Heart right ventricle (tissue), 16 donors: ENCODE results near the gene CD1D. TPM values are rescaled to one million over a fixed set of nuclear protein-coding genes. Genes with fewer than 3 reads are reported as not detected.
"Not testable (repeated sequence)": the region's sequence is repeated elsewhere in the genome, so short reads cannot be mapped to it uniquely, and the experiment has no call there.

Source experiments
- ATAC-seq, 8 donors: fragments of 200-7000 bp; cut with Tn5 transposase; one replicate each; pipeline ENCODE4 v1.9.1; 2020; ENCODE audit warnings: mild to moderate bottlenecking in 8 of 8, moderate library complexity in 8 of 8, moderate number of reproducible peaks in 1 of 8
- DNase-seq, 2 donors: peaks; one replicate each; pipeline ENCODE4 v3.0.0-alpha.2; 2020
- H3K27ac ChIP-seq, 10 donors: fragments of 200-600 bp; sonication (generic) in 2 of 10; one replicate each; pipeline versions ENCODE4 v1.5.0 to v1.8.0; 2020 to 2022; ENCODE audit warnings: mild to moderate bottlenecking in 3 of 10
- H3K27me3 ChIP-seq, 7 donors: fragments of 200-600 bp; one replicate each; pipeline ENCODE4 v1.8.0; 2021 to 2022; ENCODE audit warnings: mild to moderate bottlenecking in 2 of 7
- H3K36me3 ChIP-seq, 9 donors: fragments of 200-600 bp; sonication (generic) in 1 of 9; one replicate each; pipeline versions ENCODE4 v1.5.0 to v1.8.0; 2020 to 2022; ENCODE audit warnings: mild to moderate bottlenecking in 2 of 9
- H3K4me1 ChIP-seq, 9 donors: fragments of 200-600 bp; sonication (generic) in 1 of 9; one replicate each; pipeline versions ENCODE4 v1.5.0 to v1.8.0; 2020 to 2022; ENCODE audit warnings: mild to moderate bottlenecking in 4 of 9
- H3K4me3 ChIP-seq, 10 donors: fragments of 200-600 bp; sonication (generic) in 2 of 10; one replicate each; pipeline versions ENCODE4 v1.5.0 to v1.8.0; 2020 to 2022; ENCODE audit warnings: mild to moderate bottlenecking in 7 of 10, moderate library complexity in 2 of 10
- H3K9me3 ChIP-seq, 11 donors: fragments of 200-600 bp in 10 of 11; sonication (generic) in 2 of 11; one replicate each; pipeline versions ENCODE4 v1.5.0 to v1.8.0; 2013 to 2022; ENCODE audit warnings: mild to moderate bottlenecking in 2 of 11, control low read depth in 1 of 11, moderate library complexity in 1 of 11
- WGBS, 2 donors: extraction: QIAGEN DNeasy Blood & Tissue Kit; methylation state at CpG; one replicate each; pipeline ENCODE4 v1.1.7; 2013; ENCODE audit warnings: inconsistent platforms in 1 of 2; 5-methylcytosine and 5-hydroxymethylcytosine counted together
- intact Hi-C, 10 donors: fragments of 100-400 bp; cut with DNase I; formaldehyde crosslinking; loops; one replicate each; pipeline versions ENCODE4 v1.11.1 to v1.14.2; 2022
- polyA plus RNA-seq, 2 donors: library from polyadenylated mRNA; stranded (reverse); fragments of 200-250 nt; gene quantifications; one replicate each; pipeline ENCODE4 v1.2.3, GENCODE V29; 2013
- total RNA-seq, 10 donors: library from RNA; stranded (reverse); fragmentation: NEBNext Ultra II Directional in 3 of 10; extraction: Animal tissue kit (Norgen Biotek cat#: 25700) in 3 of 10; gene quantifications; one replicate each; pipeline versions ENCODE4 v1.2.1 to v1.2.4, GENCODE V29; 2021 to 2023
- TF ChIP-seq, protein P1 (sequence below), 9 donors: fragments of 200-600 bp; sonication (generic) in 2 of 9; IDR thresholded peaks; one replicate each; pipeline versions ENCODE4 v1.5.0 to v1.8.0; 2021 to 2022; ENCODE audit warnings: antibody characterized with exemption in 9 of 9, mild to moderate bottlenecking in 5 of 9, moderate library complexity in 1 of 9
- donor health status: Arrhythmogenic right ventricular cardiomyopathy.
- donor health status: ischemic (EF 13 %, LVEDD 7.1; RV severe dilation, severe dysfunction).
- donor health status: healthy with polysubstance abuse.
- donor health status: DM: no; HTN: yes; CAD: no.
- donor health status: DM: no; HTN: no; CAD: no.
- donor health status: ischemic (EF 25% LVEDD 6.9; RV normal size, moderate dysfunction).
- donor health status: ischemic (EF 25% LVEDD 5.7; RV mildly dilated, moderate dysfunction).
- donor health status: healthy.
- donor health status: DM: yes; HTN: yes; CAD: no.
- donor health status: Ischemic cardiomyopathy.
- donor health status: ischemic (EF 35%, LVEDD 5.7; RV mildly dilated, moderate dysfunction).
- donor health status: nonischemic (EF 11% LVEDD 7.7; RV severe dilation, severe dysfunction).
- donor health status: DM: yes; HTN: yes; CAD: no.
- donor health status: PGD.
- donor health status: ischemic (EF 29% LVEDD 5.4; RV normal size, mild dysfunction).
- donor health status: nonischemic (EF 23%, LVEDD 6.1; RV moderate dilation, normal function).

The CD1D gene
- total and polyA plus RNA-seq, 12 donors: 0.67 to 5.9 (median 2.1) TPM

DNA sequence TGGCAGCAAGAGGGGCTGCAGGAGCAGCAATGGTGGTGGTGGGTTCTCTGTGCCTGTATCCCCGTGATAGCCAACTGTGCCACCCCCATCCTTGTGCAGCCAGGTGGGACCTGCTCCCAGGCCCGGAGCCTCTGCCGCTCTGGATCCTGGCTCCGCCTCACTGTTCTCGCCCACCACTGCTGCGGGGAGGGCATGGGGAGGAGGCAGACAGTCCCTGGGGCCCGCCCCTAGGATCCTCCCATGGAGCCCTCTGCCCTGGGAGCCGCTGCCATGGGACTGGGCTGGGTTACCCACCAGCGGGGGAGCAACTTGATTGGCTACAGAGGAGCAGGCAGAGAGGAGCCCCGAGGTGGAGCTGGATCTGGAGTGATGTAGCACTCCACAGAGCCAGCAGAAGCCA lies 31.6 kb downstream of the CD1D start:
- Histone ChIP-seq H3K4me3 (no peak overlapping the region), H3K27me3 (peaks cover 0 to 56% (median 10%) of the 10 kb centered on the region in 7 donors), H3K4me1 (no peaks in the 10 kb centered on the region), H3K27ac (no peak overlapping the region), H3K36me3 (no peaks in the 10 kb centered on the region), H3K9me3 (no peaks in the 10 kb centered on the region)
- intact Hi-C loops: no loop called here
- TF ChIP-seq, protein P1, sequence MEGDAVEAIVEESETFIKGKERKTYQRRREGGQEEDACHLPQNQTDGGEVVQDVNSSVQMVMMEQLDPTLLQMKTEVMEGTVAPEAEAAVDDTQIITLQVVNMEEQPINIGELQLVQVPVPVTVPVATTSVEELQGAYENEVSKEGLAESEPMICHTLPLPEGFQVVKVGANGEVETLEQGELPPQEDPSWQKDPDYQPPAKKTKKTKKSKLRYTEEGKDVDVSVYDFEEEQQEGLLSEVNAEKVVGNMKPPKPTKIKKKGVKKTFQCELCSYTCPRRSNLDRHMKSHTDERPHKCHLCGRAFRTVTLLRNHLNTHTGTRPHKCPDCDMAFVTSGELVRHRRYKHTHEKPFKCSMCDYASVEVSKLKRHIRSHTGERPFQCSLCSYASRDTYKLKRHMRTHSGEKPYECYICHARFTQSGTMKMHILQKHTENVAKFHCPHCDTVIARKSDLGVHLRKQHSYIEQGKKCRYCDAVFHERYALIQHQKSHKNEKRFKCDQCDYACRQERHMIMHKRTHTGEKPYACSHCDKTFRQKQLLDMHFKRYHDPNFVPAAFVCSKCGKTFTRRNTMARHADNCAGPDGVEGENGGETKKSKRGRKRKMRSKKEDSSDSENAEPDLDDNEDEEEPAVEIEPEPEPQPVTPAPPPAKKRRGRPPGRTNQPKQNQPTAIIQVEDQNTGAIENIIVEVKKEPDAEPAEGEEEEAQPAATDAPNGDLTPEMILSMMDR (IDR thresholded peaks at IDR 0.05): no peak
- ATAC-seq (no peak), DNase-seq (no peak)
- 73 to 78% methylated on average over 10 of the region's 10 CpGs for WGBS, 2 donors

DNA sequence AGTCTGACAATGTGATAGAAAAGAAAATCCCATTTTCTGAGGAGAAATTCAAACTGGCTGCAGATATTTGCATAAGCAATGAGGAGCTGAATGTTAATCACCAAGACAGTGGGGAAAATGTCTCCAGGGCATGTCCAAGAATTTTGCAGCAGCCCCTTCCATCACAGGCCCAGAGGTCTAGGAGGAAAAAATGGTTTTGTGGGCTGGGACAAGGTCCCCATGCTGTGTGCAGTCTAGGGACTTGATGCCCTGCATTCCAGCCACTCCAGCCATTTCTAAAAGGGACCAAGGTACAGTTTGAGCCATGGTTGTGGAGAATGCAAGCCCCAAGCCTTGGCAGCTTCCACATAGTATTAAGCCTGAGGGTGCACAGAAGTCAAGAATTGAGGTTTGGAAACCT lies 42.8 kb downstream of the CD1D start:
- H3K36me3 ChIP-seq: not testable (repeated sequence)

DNA sequence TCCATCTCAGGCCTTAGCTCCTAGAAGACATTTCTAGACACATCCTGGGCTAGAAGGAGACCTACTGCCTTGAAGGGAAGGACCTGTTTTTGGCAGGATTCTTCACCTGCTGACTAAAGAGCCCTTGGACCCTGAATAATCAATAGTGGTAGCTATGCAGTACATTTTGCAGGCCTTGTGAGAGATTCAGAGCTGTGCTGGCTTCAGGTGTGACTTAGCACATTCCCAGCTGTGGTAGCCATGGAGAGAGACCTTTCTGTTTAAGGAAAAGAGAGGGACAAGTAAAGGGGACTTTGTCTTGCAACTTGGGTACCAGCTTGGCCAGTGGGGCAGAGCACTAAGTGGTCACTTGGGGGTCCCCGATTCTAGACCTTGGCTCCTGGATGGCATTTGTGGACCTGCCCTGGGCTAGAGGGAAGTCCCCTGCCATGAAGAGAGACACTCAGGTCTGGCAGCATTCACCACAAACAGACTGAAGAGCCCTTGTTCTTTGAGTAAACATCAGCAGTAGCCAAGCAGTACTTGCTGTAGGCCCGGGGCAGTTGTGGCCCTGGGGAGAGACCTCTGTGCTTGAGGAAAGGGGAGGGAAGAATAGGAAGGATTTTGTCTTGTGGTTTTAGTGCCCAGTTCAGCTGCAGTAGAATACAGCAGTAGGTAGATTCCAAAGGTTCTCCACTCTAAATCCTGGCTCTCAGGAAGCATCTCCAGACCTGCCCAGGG lies 47.4 kb downstream of the CD1D start:
- WGBS, 2 donors: 74 to 78% methylated on average over 2 of the region's 2 CpGs
- ATAC-seq (no peak), DNase-seq (no peak)
- H3K27me3 ChIP-seq: peaks cover 0 to 23% (median 0%) of the 10 kb centered on the region in 7 donors
- H3K4me1 ChIP-seq: no peaks in the 10 kb centered on the region
- intact Hi-C loops: no loop called here
- H3K27ac ChIP-seq: no peak overlapping the region
- H3K36me3 ChIP-seq: no peaks in the 10 kb centered on the region
- peaks cover 0 to 19% (median 0%) of the 10 kb centered on the region in 11 donors for H3K9me3 ChIP-seq
- TF ChIP-seq, protein P1 (IDR thresholded peaks at IDR 0.05): no peak
- H3K4me3 ChIP-seq: no peak overlapping the region

More for the DNA sequence above, 42.8 kb downstream of the CD1D start:
- DNase-seq, H3K4me3 ChIP-seq, H3K4me1 ChIP-seq, ATAC-seq, H3K27ac ChIP-seq, intact Hi-C loops, H3K27me3 ChIP-seq: not testable (repeated sequence)
- H3K9me3 ChIP-seq: peaks cover 0 to 25% (median 0%) of the 10 kb centered on the region in 11 donors

Other genes with a start within 250 kb of the CD1D start
- gene KIRREL1, start 187.2 kb upstream of the CD1D start, total RNA-seq: 10 to 100 TPM in 3 of 10 donors, 1 to 10 TPM in 7; 4.7 to 14.7 (median 7.5) TPM
- 1 to 10 TPM; 4.1 to 4.5 TPM for gene KIRREL1, start 187.2 kb upstream of the CD1D start, polyA plus RNA-seq
- gene CD1A, start 73.5 kb downstream of the CD1D start, total RNA-seq: not detected
- under 1 TPM in 1 of 2 donors, not detected in 1; 0.04 TPM for gene CD1A, start 73.5 kb downstream of the CD1D start, polyA plus RNA-seq
- gene CD1C, start 109.0 kb downstream of the CD1D start, total RNA-seq: 1 to 10 TPM in 1 of 10 donors, under 1 TPM in 6, not detected in 3; 0.26 to 1.2 (median 0.63) TPM
- gene CD1C, start 109.0 kb downstream of the CD1D start, polyA plus RNA-seq: under 1 TPM in 1 of 2 donors, not detected in 1; 0.29 TPM
- gene CD1B, start 150.6 kb downstream of the CD1D start, total RNA-seq: under 1 TPM in 2 of 10 donors, not detected in 8; 0.39 to 0.76 TPM
- under 1 TPM in 1 of 2 donors, not detected in 1; 0.04 TPM for gene CD1B, start 150.6 kb downstream of the CD1D start, polyA plus RNA-seq
- gene CD1E, start 173.0 kb downstream of the CD1D start, total RNA-seq: under 1 TPM in 3 of 10 donors, not detected in 7; 0.17 to 0.85 (median 0.28) TPM
- under 1 TPM in 1 of 2 donors, not detected in 1; 0.35 TPM for gene CD1E, start 173.0 kb downstream of the CD1D start, polyA plus RNA-seq
- not detected for gene OR10T2, start 218.6 kb downstream of the CD1D start, total RNA-seq
- not detected for gene OR10T2, start 218.6 kb downstream of the CD1D start, polyA plus RNA-seq
- gene OR10K2, start 245.3 kb downstream of the CD1D start, total RNA-seq: not detected
- not detected for gene OR10K2, start 245.3 kb downstream of the CD1D start, polyA plus RNA-seq